Measurements from ENCODE around the gene SLC35F2. TPM values are rescaled to one million over a fixed set of nuclear protein-coding genes. Genes with fewer than 3 reads are reported as not detected.

Gene SLC35F2
- total RNA-seq, 1 donor from 2014 or later, result 31.9 TPM

- Mint-ChIP-seq H3K27ac (no peak overlapping the region), H3K4me3 (no peak overlapping the region), H3K36me3 (ENCODE audit: low read depth) (no peaks in the 10 kb centered on the region), H3K27me3 (peaks cover 12% of the 10 kb centered on the region), H3K9me3 (no peaks in the 10 kb centered on the region), H3K4me1 (no peaks in the 10 kb centered on the region)
- no peak for DNase-seq
- intact Hi-C loops (cut with micrococcal nuclease), result no loop called here
Measured at GRCh38 chr11:107756553-107756952, 102.0 kb downstream of the SLC35F2 start.

DNA sequence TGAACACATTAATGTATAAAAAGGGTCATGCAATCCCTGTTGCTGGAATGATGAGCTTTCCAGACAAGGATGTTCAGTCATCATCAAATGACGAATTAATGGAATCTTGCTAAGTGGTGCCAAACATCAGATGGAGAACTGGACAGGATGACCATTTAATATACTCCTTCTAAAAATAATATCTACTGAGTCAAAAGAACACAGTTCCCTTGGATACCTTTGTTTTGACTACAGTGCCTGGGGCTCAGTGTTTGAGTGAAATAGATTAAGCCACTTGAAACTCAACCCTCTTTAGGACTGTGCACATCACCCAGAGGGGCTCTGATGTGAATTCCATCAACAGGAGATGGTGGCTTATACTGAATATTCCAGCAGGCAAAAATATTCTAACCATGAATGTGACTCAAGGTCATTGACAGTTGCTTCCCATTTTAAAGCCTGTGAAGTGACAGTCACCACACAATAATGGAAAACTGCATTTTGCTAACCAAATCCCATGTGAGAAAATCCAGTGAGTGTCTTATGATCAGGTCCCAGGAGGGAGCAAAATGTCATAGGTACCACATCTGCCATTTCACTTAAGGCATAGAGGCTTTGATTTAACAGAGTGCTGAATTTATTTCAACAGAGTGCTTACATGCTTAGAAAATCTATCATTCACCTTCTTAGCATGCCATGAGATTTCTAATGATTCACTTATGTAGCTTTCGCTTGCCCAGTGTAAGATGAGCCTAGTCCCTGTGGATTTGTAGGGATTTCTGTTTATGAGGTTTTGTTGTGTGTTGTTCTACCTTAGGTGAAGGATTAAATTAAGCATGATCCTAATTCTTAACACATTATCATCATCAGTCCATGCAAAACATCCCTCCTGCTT, 105.4 kb downstream of the SLC35F2 start:
- no peak overlapping the region for H3K4me3 Mint-ChIP-seq
- DNase-seq, result no peak

GRCh38 chr11:107752508-107752907, 106.1 kb downstream of the SLC35F2 start:
- DNase-seq, result no peak
- Mint-ChIP-seq H3K4me1 (no peaks in the 10 kb centered on the region), H3K27me3 (peaks cover 20% of the 10 kb centered on the region), H3K27ac (no peak overlapping the region), H3K4me3 (no peak overlapping the region), H3K36me3 (ENCODE audit: low read depth) (no peaks in the 10 kb centered on the region), H3K9me3 (no peaks in the 10 kb centered on the region)
- intact Hi-C loops (cut with micrococcal nuclease), result no loop called here

More for the DNA sequence above, 105.4 kb downstream of the SLC35F2 start:
- Mint-ChIP-seq H3K9me3 (no peaks in the 10 kb centered on the region), H3K27ac (no peak overlapping the region), H3K36me3 (ENCODE audit: low read depth) (no peaks in the 10 kb centered on the region), H3K27me3 (peaks cover 15% of the 10 kb centered on the region), H3K4me1 (no peaks in the 10 kb centered on the region)
- intact Hi-C loops (cut with micrococcal nuclease), result no loop called here

- no peak for DNase-seq
- Mint-ChIP-seq H3K36me3 (ENCODE audit: low read depth) (no peaks in the 10 kb centered on the region), H3K4me1 (no peaks in the 10 kb centered on the region), H3K4me3 (no peak overlapping the region), H3K9me3 (no peaks in the 10 kb centered on the region), H3K27me3 (peaks cover 19% of the 10 kb centered on the region), H3K27ac (no peak overlapping the region)
- intact Hi-C loops (cut with micrococcal nuclease), result no loop called here
Measured at GRCh38 chr11:107751082-107751481, 107.5 kb downstream of the SLC35F2 start.

- Mint-ChIP-seq H3K27me3 (peaks cover 18% of the 10 kb centered on the region), H3K9me3 (no peaks in the 10 kb centered on the region), H3K4me3 (no peak overlapping the region), H3K27ac (no peak overlapping the region), H3K4me1 (no peaks in the 10 kb centered on the region), H3K36me3 (ENCODE audit: low read depth) (no peaks in the 10 kb centered on the region)
- intact Hi-C loops (cut with micrococcal nuclease), result no loop called here
- DNase-seq, result no peak
Measured at GRCh38 chr11:107750313-107750712, 108.3 kb downstream of the SLC35F2 start.

DNA sequence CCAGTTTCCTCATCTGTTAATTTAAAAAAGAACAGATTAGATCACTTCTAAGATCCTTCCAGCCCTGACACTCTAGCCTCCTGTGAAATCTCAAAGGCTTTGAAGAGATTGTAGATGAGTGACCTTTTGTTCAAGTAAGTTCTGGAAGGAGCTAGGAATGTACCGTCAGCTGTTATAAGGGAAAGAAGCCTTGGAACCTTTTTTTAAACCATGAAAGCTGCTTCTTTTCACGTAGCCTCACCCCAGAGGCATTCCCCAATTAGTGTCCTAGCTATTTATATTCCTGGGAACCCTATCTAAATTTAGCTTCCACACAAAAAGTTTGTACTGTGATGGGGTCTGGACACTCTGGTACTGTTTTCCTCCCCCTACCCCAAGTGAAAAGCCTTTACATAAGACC, 111.0 kb downstream of the SLC35F2 start:
- no peaks in the 10 kb centered on the region for H3K36me3 Mint-ChIP-seq (ENCODE audit: low read depth)
- peaks cover 28% of the 10 kb centered on the region for H3K27me3 Mint-ChIP-seq
- intact Hi-C loops (cut with micrococcal nuclease), result loop anchor here (10.0 kb wide), 1 partner anchor 907 kb away; no protein-coding TSS in a partner anchor
- no peak overlapping the region for H3K4me3 Mint-ChIP-seq
- no peaks in the 10 kb centered on the region for H3K9me3 Mint-ChIP-seq
- H3K4me1 Mint-ChIP-seq, result no peaks in the 10 kb centered on the region
- DNase-seq, result no peak
- H3K27ac Mint-ChIP-seq, result no peak overlapping the region

DNA sequence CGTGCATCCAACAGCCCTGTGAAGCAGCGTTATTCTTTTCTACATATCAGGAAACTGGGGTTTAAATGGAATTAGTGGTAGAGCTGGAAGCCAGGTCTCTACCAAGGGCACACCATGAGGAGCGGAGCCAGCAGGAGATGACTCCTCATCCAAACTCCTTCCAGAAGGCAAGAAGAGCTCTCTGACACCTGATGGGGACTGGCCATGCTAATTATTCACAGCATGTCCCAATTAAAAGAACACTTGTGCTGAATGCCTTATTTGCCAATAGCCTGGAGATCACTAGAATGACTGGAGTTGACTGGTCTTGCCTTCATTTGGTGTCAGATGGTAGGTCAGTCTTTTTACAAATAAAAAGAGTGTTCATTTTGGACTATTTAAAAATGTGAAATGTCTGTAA, 113.9 kb downstream of the SLC35F2 start:
- intact Hi-C loops (cut with micrococcal nuclease), result loop anchor here (10.0 kb wide), 1 partner anchor 910 kb away; no protein-coding TSS in a partner anchor
- Mint-ChIP-seq H3K4me3 (no peak overlapping the region), H3K36me3 (ENCODE audit: low read depth) (no peaks in the 10 kb centered on the region), H3K4me1 (no peaks in the 10 kb centered on the region), H3K9me3 (no peaks in the 10 kb centered on the region), H3K27me3 (peaks cover 25% of the 10 kb centered on the region), H3K27ac (no peak overlapping the region)
- DNase-seq, result no peak

DNA sequence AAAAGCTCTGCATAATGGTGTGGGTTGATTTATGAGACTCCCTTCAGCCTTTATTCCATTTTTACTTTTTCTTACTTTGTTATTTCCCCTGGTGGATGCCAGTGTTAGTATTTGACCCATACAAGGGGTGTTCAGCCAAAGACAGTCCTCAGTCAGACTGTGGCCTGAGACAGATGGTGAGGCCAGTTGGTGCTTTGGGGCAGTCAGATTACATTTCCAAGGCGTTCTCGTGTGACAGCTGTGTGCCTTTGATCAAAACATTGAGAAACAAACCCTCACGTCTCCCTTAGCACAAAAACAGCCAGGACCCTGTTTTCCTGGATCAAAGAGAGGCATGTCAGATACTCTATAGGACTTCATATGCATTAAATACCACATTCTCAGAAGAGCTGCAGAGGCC, 115.4 kb downstream of the SLC35F2 start:
- no peaks in the 10 kb centered on the region for H3K9me3 Mint-ChIP-seq
- H3K4me3 Mint-ChIP-seq, result no peak overlapping the region
- DNase-seq, result no peak
- intact Hi-C loops (cut with micrococcal nuclease), result loop anchor here (10.0 kb wide), 1 partner anchor 912 kb away; no protein-coding TSS in a partner anchor
- no peaks in the 10 kb centered on the region for H3K36me3 Mint-ChIP-seq (ENCODE audit: low read depth)
- H3K27me3 Mint-ChIP-seq, result peaks cover 26% of the 10 kb centered on the region
- no peaks in the 10 kb centered on the region for H3K4me1 Mint-ChIP-seq
- no peak overlapping the region for H3K27ac Mint-ChIP-seq

DNA sequence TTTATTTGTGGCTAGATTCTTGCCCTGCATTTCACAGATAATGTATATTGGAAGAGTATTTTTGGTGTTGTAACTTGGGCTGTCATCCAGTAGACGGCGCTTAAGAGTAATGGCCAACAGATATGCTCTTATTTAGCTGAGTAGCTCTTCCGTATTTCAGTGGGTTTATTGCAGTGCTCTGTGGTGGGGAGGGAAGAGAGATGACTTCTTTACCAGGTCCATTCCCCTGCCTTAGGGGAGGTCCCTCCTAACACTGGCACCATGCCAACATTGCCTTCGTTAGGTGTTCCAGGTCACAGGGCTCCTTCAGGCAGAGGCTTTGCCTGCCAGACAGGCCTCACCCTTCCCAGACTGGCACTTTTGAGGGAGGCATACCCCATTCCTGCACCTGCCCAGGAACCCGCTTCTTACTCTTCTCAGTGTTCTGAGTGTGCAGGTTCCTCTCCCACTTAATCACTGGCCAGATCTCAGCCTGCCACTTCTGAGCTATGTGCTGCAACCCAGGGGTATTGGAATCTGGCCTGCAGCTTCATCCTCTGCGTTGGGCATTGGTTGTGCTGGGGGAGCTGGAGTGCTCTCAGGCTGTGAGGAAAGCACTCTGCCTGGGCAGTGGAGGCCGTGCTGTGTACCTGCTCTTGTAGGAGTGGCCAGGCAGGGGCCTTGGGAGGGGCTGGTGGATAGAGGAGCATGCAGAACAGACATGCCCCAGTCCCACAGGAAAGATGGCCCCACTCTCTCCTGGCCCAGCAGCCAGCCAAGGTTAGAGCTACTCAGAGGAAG, 117.4 kb downstream of the SLC35F2 start:
- peaks cover 19% of the 10 kb centered on the region for H3K27me3 Mint-ChIP-seq
- no peak overlapping the region for H3K4me3 Mint-ChIP-seq
- no peaks in the 10 kb centered on the region for H3K36me3 Mint-ChIP-seq (ENCODE audit: low read depth)
- H3K27ac Mint-ChIP-seq, result no peak overlapping the region
- DNase-seq, result peak; percentile 65
- intact Hi-C loops (cut with micrococcal nuclease), result loop anchor here (1.0 to 10.0 kb wide), 3 partner anchors 58 to 914 kb away; no protein-coding TSS in a partner anchor
- no peaks in the 10 kb centered on the region for H3K9me3 Mint-ChIP-seq
- H3K4me1 Mint-ChIP-seq, result no peaks in the 10 kb centered on the region

Other genes starting within 250 kb of the SLC35F2 start
- gene SLN, start 146.7 kb downstream of the SLC35F2 start, total RNA-seq, result not detected in 2 replicates
- gene RAB39A, start 69.7 kb upstream of the SLC35F2 start, total RNA-seq, result not detected in 2 replicates
- gene CUL5, start 150.1 kb upstream of the SLC35F2 start, total RNA-seq, result 38.0 and 40.1 TPM in 2 replicates